MM.1S (cell line): ENCODE results near the gene CDC42EP5.

Experiments
- DNase-seq: peaks from one replicate; pipeline ENCODE4 v3.0.0-alpha.2; 2015
- H2AFZ ChIP-seq: fragments of 300-600 bp; sonication (generic); 2 replicates; pipeline ENCODE4 v1.6.0; 2016; ENCODE audit warnings: antibody characterized with exemption, low read length
- H3F3A ChIP-seq: fragments of 300-600 bp; sonication (generic); 2 replicates; pipeline ENCODE4 v1.6.1; 2016; ENCODE audit warnings: mild to moderate bottlenecking, antibody characterized with exemption, low read length, moderate library complexity, mixed read lengths; ENCODE audit not compliant: insufficient read depth
- H3K27ac ChIP-seq: fragments of 300-600 bp; sonication (generic); 2 replicates; pipeline ENCODE4 v1.5.1; 2016; ENCODE audit warnings: mild to moderate bottlenecking, low read length
- H3K27me3 ChIP-seq: fragments of 300-600 bp; sonication (generic); replicated peaks from 2 replicates; pipeline ENCODE4 v1.6.0; 2016; ENCODE audit warnings: low read length; ENCODE audit not compliant: insufficient read depth
- H3K36me3 ChIP-seq: fragments of 300-600 bp; sonication (generic); replicated peaks from 2 replicates; pipeline ENCODE4 v1.6.1; 2016; ENCODE audit warnings: mild to moderate bottlenecking, low read length, mixed read lengths; ENCODE audit not compliant: insufficient read depth
- H3K4me1 ChIP-seq: fragments of 300-600 bp; sonication (generic); 2 replicates; pipeline ENCODE4 v1.6.1; 2016; ENCODE audit warnings: low read length, mixed read lengths
- H3K4me2 ChIP-seq: fragments of 300-600 bp; sonication (generic); 2 replicates; pipeline ENCODE4 v1.6.0; 2016; ENCODE audit warnings: low read depth, low read length
- H3K4me3 ChIP-seq: fragments of 300-600 bp; sonication (generic); 2 replicates; pipeline ENCODE4 v1.5.1; 2016; ENCODE audit warnings: low read length, mixed read lengths
- H3K79me2 ChIP-seq: fragments of 300-600 bp; sonication (generic); 2 replicates; pipeline ENCODE4 v1.6.1; 2016; ENCODE audit warnings: mixed run types, low read length, mixed read lengths
- H3K9ac ChIP-seq: fragments of 300-600 bp; sonication (generic); 2 replicates; pipeline ENCODE4 v1.6.1; 2016; ENCODE audit warnings: low read length, mixed read lengths
- H3K9me2 ChIP-seq: fragments of 300-600 bp; sonication (generic); replicated peaks from 2 replicates; pipeline ENCODE4 v1.6.1; 2016; ENCODE audit warnings: mild to moderate bottlenecking, low read length, mixed read lengths; ENCODE audit not compliant: insufficient read depth
- H3K9me3 ChIP-seq: fragments of 300-600 bp; sonication (generic); replicated peaks from 2 replicates; pipeline ENCODE4 v1.6.1; 2016; ENCODE audit warnings: mild to moderate bottlenecking, low read length, mixed read lengths; ENCODE audit not compliant: insufficient read depth
- H4K20me1 ChIP-seq: fragments of 300-600 bp; sonication (generic); 2 replicates; pipeline ENCODE4 v1.6.1; 2016; ENCODE audit warnings: mild to moderate bottlenecking, low read length, moderate library complexity, mixed read lengths; ENCODE audit not compliant: insufficient read depth
- CTCF ChIP-seq: fragments of 300-600 bp; sonication (generic); IDR thresholded peaks from 2 replicates; pipeline ENCODE4 v1.5.1; 2016; ENCODE audit warnings: antibody characterized with exemption, low read length, mixed read lengths
- EZH2 ChIP-seq: fragments of 300-600 bp; sonication (generic); optimal IDR thresholded peaks from 2 replicates; pipeline ENCODE3; 2017; ENCODE audit warnings: low read depth, mild to moderate bottlenecking, antibody characterized with exemption, low read length, mixed read lengths
- EZH2phosphoT487 ChIP-seq: fragments of 300-600 bp; sonication (generic); IDR thresholded peaks from 2 replicates; pipeline ENCODE4 v1.6.1; 2018; ENCODE audit warnings: antibody characterized with exemption, low read length

The CDC42EP5 gene

GRCh38 chr19:54444737-54445136 is 28.4 kb downstream of the CDC42EP5 start:
- H3K4me2 ChIP-seq: no peak overlapping the region

GRCh38 chr19:54440641-54441040 is 32.5 kb downstream of the CDC42EP5 start:
- H3K79me2 ChIP-seq: no peaks in the 10 kb centered on the region
- H3K9me2 ChIP-seq: no peaks in the 10 kb centered on the region
- no peak overlapping the region for H3K9ac ChIP-seq
- no peaks in the 10 kb centered on the region for H3K27me3 ChIP-seq
- TF ChIP-seq CTCF: no peak
- no peak for TF ChIP-seq EZH2phosphoT487
- TF ChIP-seq EZH2: no peak
- H3K4me1 ChIP-seq: no peaks in the 10 kb centered on the region
- no peaks in the 10 kb centered on the region for H3K9me3 ChIP-seq
- no peak overlapping the region for H3K4me2 ChIP-seq
- DNase-seq: no peak
- no peaks in the 10 kb centered on the region for H3K36me3 ChIP-seq
- no peak overlapping the region for H2AFZ ChIP-seq
- H3K4me3 ChIP-seq: no peak overlapping the region
- H3K27ac ChIP-seq: no peak overlapping the region
- H3F3A ChIP-seq: no peaks in the 10 kb centered on the region
- H4K20me1 ChIP-seq: no peaks in the 10 kb centered on the region

More at GRCh38 chr19:54444737-54445136, 28.4 kb downstream of the CDC42EP5 start:
- Histone ChIP-seq H3K9me3 (no peaks in the 10 kb centered on the region), H3K27ac (no peak overlapping the region), H3K27me3 (no peaks in the 10 kb centered on the region), H3K9ac (no peak overlapping the region), H3K4me3 (no peak overlapping the region), H2AFZ (no peak overlapping the region), H4K20me1 (no peaks in the 10 kb centered on the region; the same call in 1 of the 2 replicates), H3K9me2 (no peaks in the 10 kb centered on the region), H3F3A (no peaks in the 10 kb centered on the region), H3K36me3 (no peaks in the 10 kb centered on the region), H3K79me2 (peaks cover 27% of the 10 kb centered on the region), H3K4me1 (peaks cover 3% of the 10 kb centered on the region; the same call in 1 of the 2 replicates)
- TF ChIP-seq EZH2 (no peak), EZH2phosphoT487 (no peak), CTCF (no peak)
- no peak for DNase-seq

- Histone ChIP-seq H3K9me2 (no peaks in the 10 kb centered on the region), H4K20me1 (no peaks in the 10 kb centered on the region), H3K79me2 (no peaks in the 10 kb centered on the region), H3F3A (no peaks in the 10 kb centered on the region), H3K9me3 (no peaks in the 10 kb centered on the region), H3K4me1 (no peaks in the 10 kb centered on the region), H3K27ac (no peak overlapping the region), H3K4me2 (no peak overlapping the region), H3K27me3 (no peaks in the 10 kb centered on the region), H2AFZ (no peak overlapping the region), H3K36me3 (no peaks in the 10 kb centered on the region), H3K4me3 (no peak overlapping the region), H3K9ac (no peak overlapping the region)
- TF ChIP-seq EZH2 (no peak), EZH2phosphoT487 (no peak), CTCF (peak; percentile 12)
- no peak for DNase-seq
These were observed 33.8 kb downstream of the CDC42EP5 start for GRCh38 chr19:54439174-54439851.
